ENCODE results near the gene CGN.
"Not testable (repeated sequence)": the region's sequence is repeated elsewhere in the genome, so short reads cannot be mapped to it uniquely, and the experiment has no call there.

Gene CGN

GRCh38 chr1:151519667-151520066 lies 8.5 kb downstream of the CGN start:
- peak overlapping the region; percentile 34 for H3K27ac Mint-ChIP-seq
- H3K4me3 Mint-ChIP-seq: no peak overlapping the region
- H3K27me3 Mint-ChIP-seq (ENCODE audit: low read depth, poor library complexity): peaks cover 8% of the 10 kb centered on the region
- H3K9me3 Mint-ChIP-seq: no peaks in the 10 kb centered on the region
- DNase-seq: no peak
- H3K36me3 Mint-ChIP-seq (ENCODE audit: low read depth): no peaks in the 10 kb centered on the region
- H3K4me1 Mint-ChIP-seq: peaks cover 31% of the 10 kb centered on the region
- TF ChIP-seq CTCF (IDR thresholded peaks at IDR 0.05): no peak

- DNase-seq: no peak
- no peaks in the 10 kb centered on the region for H3K9me3 Mint-ChIP-seq
- no peak overlapping the region for H3K4me3 Mint-ChIP-seq
- H3K27me3 Mint-ChIP-seq (ENCODE audit: low read depth, poor library complexity): peaks cover 8% of the 10 kb centered on the region
- no peak for TF ChIP-seq CTCF (IDR thresholded peaks at IDR 0.05)
- no peaks in the 10 kb centered on the region for H3K36me3 Mint-ChIP-seq (ENCODE audit: low read depth)
- no peak overlapping the region for H3K27ac Mint-ChIP-seq
- peaks cover 35% of the 10 kb centered on the region for H3K4me1 Mint-ChIP-seq
These were observed 9.2 kb downstream of the CGN start for GRCh38 chr1:151520359-151520758.

- H3K4me1 Mint-ChIP-seq: peaks cover 30% of the 10 kb centered on the region
- not testable (repeated sequence) for H3K4me3 Mint-ChIP-seq; DNase-seq; H3K9me3 Mint-ChIP-seq; H3K36me3 Mint-ChIP-seq (ENCODE audit: low read depth); H3K27ac Mint-ChIP-seq; H3K27me3 Mint-ChIP-seq (ENCODE audit: low read depth, poor library complexity)
These were observed 11.2 kb downstream of the CGN start for GRCh38 chr1:151522427-151522826.

GRCh38 chr1:151523326-151523725 lies 12.1 kb downstream of the CGN start:
- H3K4me3 Mint-ChIP-seq: no peak overlapping the region
- no peak for DNase-seq
- no peaks in the 10 kb centered on the region for H3K36me3 Mint-ChIP-seq (ENCODE audit: low read depth)
- H3K27ac Mint-ChIP-seq: peak overlapping the region; percentile 41
- no peak for TF ChIP-seq CTCF (IDR thresholded peaks at IDR 0.05)
- H3K27me3 Mint-ChIP-seq (ENCODE audit: low read depth, poor library complexity): peaks cover 3% of the 10 kb centered on the region
- H3K4me1 Mint-ChIP-seq: peaks cover 30% of the 10 kb centered on the region
- no peaks in the 10 kb centered on the region for H3K9me3 Mint-ChIP-seq

- no peak for DNase-seq
- no peak for TF ChIP-seq CTCF (IDR thresholded peaks at IDR 0.05)
- H3K36me3 Mint-ChIP-seq (ENCODE audit: low read depth): no peaks in the 10 kb centered on the region
- H3K27ac Mint-ChIP-seq: no peak overlapping the region
- H3K4me3 Mint-ChIP-seq: no peak overlapping the region
- H3K9me3 Mint-ChIP-seq: no peaks in the 10 kb centered on the region
- peaks cover 29% of the 10 kb centered on the region for H3K4me1 Mint-ChIP-seq
- H3K27me3 Mint-ChIP-seq (ENCODE audit: low read depth, poor library complexity): peaks cover 3% of the 10 kb centered on the region
These were observed 13.5 kb downstream of the CGN start for GRCh38 chr1:151524736-151525135.

GRCh38 chr1:151526735-151527525 lies 15.7 kb downstream of the CGN start:
- peaks cover 20% of the 10 kb centered on the region for H3K4me1 Mint-ChIP-seq
- no peaks in the 10 kb centered on the region for H3K36me3 Mint-ChIP-seq (ENCODE audit: low read depth)
- DNase-seq: no peak
- H3K27ac Mint-ChIP-seq: no peak overlapping the region
- TF ChIP-seq CTCF (IDR thresholded peaks at IDR 0.05): no peak
- no peak overlapping the region for H3K4me3 Mint-ChIP-seq
- no peaks in the 10 kb centered on the region for H3K27me3 Mint-ChIP-seq (ENCODE audit: low read depth, poor library complexity)
- H3K9me3 Mint-ChIP-seq: no peaks in the 10 kb centered on the region

All from nephron progenitor cell (in vitro differentiated cells).